Heart right ventricle (tissue), 16 donors: ENCODE data around the gene PGAM2. TPM values are rescaled to one million over a fixed set of nuclear protein-coding genes. Genes with fewer than 3 reads are reported as not detected.

Source experiments
- ATAC-seq, 8 donors: fragments of 200-7000 bp; cut with Tn5 transposase; one replicate each; pipeline ENCODE4 v1.9.1; 2020; ENCODE audit warnings: mild to moderate bottlenecking in 8 of 8, moderate library complexity in 8 of 8, moderate number of reproducible peaks in 1 of 8
- DNase-seq, 2 donors: peaks; one replicate each; pipeline ENCODE4 v3.0.0-alpha.2; 2020
- H3K27ac ChIP-seq, 10 donors: fragments of 200-600 bp; sonication (generic) in 2 of 10; one replicate each; pipeline versions ENCODE4 v1.5.0 to v1.8.0; 2020 to 2022; ENCODE audit warnings: mild to moderate bottlenecking in 3 of 10
- H3K27me3 ChIP-seq, 7 donors: fragments of 200-600 bp; one replicate each; pipeline ENCODE4 v1.8.0; 2021 to 2022; ENCODE audit warnings: mild to moderate bottlenecking in 2 of 7
- H3K36me3 ChIP-seq, 9 donors: fragments of 200-600 bp; sonication (generic) in 1 of 9; one replicate each; pipeline versions ENCODE4 v1.5.0 to v1.8.0; 2020 to 2022; ENCODE audit warnings: mild to moderate bottlenecking in 2 of 9
- H3K4me1 ChIP-seq, 9 donors: fragments of 200-600 bp; sonication (generic) in 1 of 9; one replicate each; pipeline versions ENCODE4 v1.5.0 to v1.8.0; 2020 to 2022; ENCODE audit warnings: mild to moderate bottlenecking in 4 of 9
- H3K4me3 ChIP-seq, 10 donors: fragments of 200-600 bp; sonication (generic) in 2 of 10; one replicate each; pipeline versions ENCODE4 v1.5.0 to v1.8.0; 2020 to 2022; ENCODE audit warnings: mild to moderate bottlenecking in 7 of 10, moderate library complexity in 2 of 10
- H3K9me3 ChIP-seq, 11 donors: fragments of 200-600 bp in 10 of 11; sonication (generic) in 2 of 11; one replicate each; pipeline versions ENCODE4 v1.5.0 to v1.8.0; 2013 to 2022; ENCODE audit warnings: mild to moderate bottlenecking in 2 of 11, control low read depth in 1 of 11, moderate library complexity in 1 of 11
- CTCF ChIP-seq, 9 donors: fragments of 200-600 bp; sonication (generic) in 2 of 9; IDR thresholded peaks; one replicate each; pipeline versions ENCODE4 v1.5.0 to v1.8.0; 2021 to 2022; ENCODE audit warnings: antibody characterized with exemption in 9 of 9, mild to moderate bottlenecking in 5 of 9, moderate library complexity in 1 of 9
- WGBS, 2 donors: extraction: QIAGEN DNeasy Blood & Tissue Kit; methylation state at CpG; one replicate each; pipeline ENCODE4 v1.1.7; 2013; ENCODE audit warnings: inconsistent platforms in 1 of 2; 5-methylcytosine and 5-hydroxymethylcytosine counted together
- intact Hi-C, 10 donors: fragments of 100-400 bp; cut with DNase I; formaldehyde crosslinking; loops; one replicate each; pipeline versions ENCODE4 v1.11.1 to v1.14.2; 2022
- polyA plus RNA-seq, 2 donors: library from polyadenylated mRNA; stranded (reverse); fragments of 200-250 nt; gene quantifications; one replicate each; pipeline ENCODE4 v1.2.3, GENCODE V29; 2013
- total RNA-seq, 10 donors: library from RNA; stranded (reverse); fragmentation: NEBNext Ultra II Directional in 3 of 10; extraction: Animal tissue kit (Norgen Biotek cat#: 25700) in 3 of 10; gene quantifications; one replicate each; pipeline versions ENCODE4 v1.2.1 to v1.2.4, GENCODE V29; 2021 to 2023
- donor health status: Arrhythmogenic right ventricular cardiomyopathy.
- donor health status: ischemic (EF 13 %, LVEDD 7.1; RV severe dilation, severe dysfunction).
- donor health status: healthy with polysubstance abuse.
- donor health status: DM: no; HTN: yes; CAD: no.
- donor health status: DM: no; HTN: no; CAD: no.
- donor health status: ischemic (EF 25% LVEDD 6.9; RV normal size, moderate dysfunction).
- donor health status: ischemic (EF 25% LVEDD 5.7; RV mildly dilated, moderate dysfunction).
- donor health status: healthy.
- donor health status: DM: yes; HTN: yes; CAD: no.
- donor health status: Ischemic cardiomyopathy.
- donor health status: ischemic (EF 35%, LVEDD 5.7; RV mildly dilated, moderate dysfunction).
- donor health status: nonischemic (EF 11% LVEDD 7.7; RV severe dilation, severe dysfunction).
- donor health status: DM: yes; HTN: yes; CAD: no.
- donor health status: PGD.
- donor health status: ischemic (EF 29% LVEDD 5.4; RV normal size, mild dysfunction).
- donor health status: nonischemic (EF 23%, LVEDD 6.1; RV moderate dilation, normal function).

Gene PGAM2
- total and polyA plus RNA-seq, 12 donors, result 367 to 2,327 (median 557) TPM

DNA sequence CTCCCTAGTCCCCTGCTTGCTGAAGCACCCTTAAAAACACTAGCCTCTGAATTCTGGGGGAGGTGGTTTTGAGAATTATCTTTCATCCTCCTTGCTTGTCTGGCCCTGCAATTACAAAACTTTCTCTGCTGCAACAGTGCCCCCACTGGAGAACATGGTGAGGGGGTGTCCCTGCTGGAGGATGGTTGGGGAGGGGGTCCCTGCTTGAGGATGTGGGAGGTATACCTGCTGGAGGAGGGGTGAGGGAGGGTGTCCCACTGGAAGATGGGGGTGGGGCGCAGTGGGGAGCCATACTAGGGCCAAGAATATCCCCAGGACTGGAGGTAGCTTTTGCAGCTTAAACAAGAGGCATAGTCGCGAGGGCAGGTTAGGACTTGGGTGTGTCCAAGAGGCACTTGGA is 20.2 kb upstream of the PGAM2 start:
- TF ChIP-seq CTCF (IDR thresholded peaks at IDR 0.05), result no peak
- Histone ChIP-seq H3K27ac (peak overlapping the region in 2 of 10 donors; percentile 9 to 95), H3K4me1 (peaks cover 11 to 48% (median 36%) of the 10 kb centered on the region in 9 donors), H3K27me3 (no peaks in the 10 kb centered on the region), H3K4me3 (no peak overlapping the region), H3K9me3 (no peaks in the 10 kb centered on the region), H3K36me3 (peaks cover 0 to 3% (median 2%) of the 10 kb centered on the region in 9 donors)
- 89 to 93% methylated on average over 3 of the region's 3 CpGs for WGBS, 2 donors
- intact Hi-C loops, result loop anchor here in 1 of 10 donors (5.0 kb wide), 1 partner anchor 37 kb away; the partner anchor contains the start of gene POLD2
- no peak for DNase-seq
- ATAC-seq, result no peak

DNA sequence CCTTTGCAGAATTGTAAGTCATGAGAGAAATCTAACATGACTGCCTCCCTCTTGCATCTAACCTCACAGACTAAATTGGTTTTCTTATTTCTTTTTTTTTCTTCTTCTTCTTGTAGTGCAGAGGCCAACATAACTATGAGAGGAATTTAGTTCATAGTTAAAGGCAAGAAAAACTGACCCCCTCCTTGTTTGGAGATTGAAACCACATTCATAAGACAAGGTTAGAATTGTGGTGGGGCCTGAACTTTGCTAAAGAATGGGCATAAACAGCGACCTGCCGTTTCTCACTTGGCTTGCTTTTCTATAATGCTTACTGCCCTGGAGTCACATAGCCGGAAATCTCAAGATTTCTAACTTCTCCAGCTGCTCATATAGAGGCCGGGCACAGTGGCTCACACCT is 19.3 kb upstream of the PGAM2 start:
- Histone ChIP-seq H3K9me3 (no peaks in the 10 kb centered on the region), H3K4me1 (peaks cover 11 to 49% (median 39%) of the 10 kb centered on the region in 9 donors), H3K4me3 (no peak overlapping the region), H3K36me3 (peaks cover 0 to 11% (median 10%) of the 10 kb centered on the region in 9 donors), H3K27me3 (no peaks in the 10 kb centered on the region), H3K27ac (peak overlapping the region in 2 of 10 donors; percentile 10 to 95)
- DNase-seq, result no peak
- no peak for TF ChIP-seq CTCF (IDR thresholded peaks at IDR 0.05)
- intact Hi-C loops, result loop anchor here in 4 of 10 donors (5.0 kb wide), 5 partner anchors 33 to 118 kb away; partner anchors contain the start of genes POLD2 (in 2 of the 4) and YKT6 (in 1 of the 4)
- no peak for ATAC-seq
- WGBS, 2 donors, result 81 to 85% methylated on average over 4 of the region's 4 CpGs

- DNase-seq, result no peak
Observed at GRCh38 chr7:44083796-44084195, 18.4 kb upstream of the PGAM2 start.

More at GRCh38 chr7:44083796-44084195, 18.4 kb upstream of the PGAM2 start:
- peaks cover 11 to 58% (median 38%) of the 10 kb centered on the region in 9 donors for H3K4me1 ChIP-seq
- H3K27ac ChIP-seq, result peak overlapping the region in 4 of 10 donors; percentile 1 to 96 (median 60)
- no peaks in the 10 kb centered on the region for H3K27me3 ChIP-seq
- 95 to 98% methylated on average over 3 of the region's 3 CpGs for WGBS, 2 donors
- no peaks in the 10 kb centered on the region for H3K9me3 ChIP-seq
- no peak for ATAC-seq
- H3K4me3 ChIP-seq, result no peak overlapping the region
- intact Hi-C loops, result loop anchor here in 5 of 10 donors (2.0 to 5.0 kb wide), 6 partner anchors 34 to 119 kb away; partner anchors contain the start of genes POLD2 (in 4 of the 5) and YKT6 (in 1 of the 5)
- peaks cover 0 to 20% (median 18%) of the 10 kb centered on the region in 9 donors for H3K36me3 ChIP-seq
- TF ChIP-seq CTCF (IDR thresholded peaks at IDR 0.05), result no peak
